Spleen (tissue), 7 donors: ENCODE results near the gene TRIM2.

Experiments
- CTCF ChIP-seq, 11 experiments: fragments of 200-600 bp in 7 of 11; fragments of 450-650 bp in 4 of 11; sonication (generic) in 4 of 11; IDR thresholded peaks in 8 of 11; conservative IDR thresholded peaks in 3 of 11; 1 replicate in 7 of 11; 2 replicates in 4 of 11; pipeline versions ENCODE4 v1.4.0 to v1.8.0; 2016 to 2021; ENCODE audit warnings: antibody characterized with exemption in 11 of 11, inconsistent platforms in 4 of 11, mild to moderate bottlenecking in 1 of 11
- POLR2A ChIP-seq, 3 donors: fragments of 450-650 bp; IDR thresholded peaks; one replicate each; pipeline ENCODE4 v1.5.1; 2017; ENCODE audit warnings: antibody characterized with exemption in 3 of 3, mild to moderate bottlenecking in 1 of 3
- POLR2AphosphoS5 ChIP-seq, 3 donors: sonication (generic); formaldehyde crosslinking; IDR thresholded peaks; one replicate each; pipeline ENCODE4 v1.5.1; 2017; ENCODE audit warnings: antibody characterized with exemption in 3 of 3
- donor health status: DM: no; HTN: no; CAD: no; lungs with moderate emphysema.
- donor health status: DM: no; HTN: no; CAD: no.
- donor health status: DM: no; HTN: no; CAD: no.

GRCh38 chr4:153332936-153333335 is 128.7 kb downstream of the TRIM2 start:
- TF ChIP-seq CTCF (IDR thresholded peaks at IDR 0.05 in 8 of 11, conservative IDR thresholded peaks at IDR 0.05 in 3 of 11) (no peak), POLR2A (IDR thresholded peaks at IDR 0.05) (no peak), POLR2AphosphoS5 (IDR thresholded peaks at IDR 0.05) (no peak)
